SK-N-SH treated with all-trans-retinoic acid at 6 μM for 48 hours (cell line): ENCODE data around the gene PVRIG.
"Not testable (repeated sequence)": the region's sequence is repeated elsewhere in the genome, so short reads cannot be mapped to it uniquely, and the experiment has no call there.

Experiments
- ATAC-seq: fragments of 200-7000 bp; cut with Tn5 transposase; 3 replicates; pipeline ENCODE4 v1.9.1; 2020; ENCODE audit warnings: mild to moderate bottlenecking, moderate library complexity
- ARNTL ChIP-seq: fragments of 450-650 bp; formaldehyde crosslinking; IDR thresholded peaks from 2 replicates; pipeline ENCODE4 v1.5.0; 2020; ENCODE audit warnings: low read depth, mild to moderate bottlenecking, moderate library complexity, borderline replicate concordance
- BACH2 ChIP-seq: fragments of 250-450 bp; sonication (Bioruptor Pico); IDR thresholded peaks from 2 replicates; pipeline ENCODE4 v1.9.0; 2021; ENCODE audit warnings: mild to moderate bottlenecking, borderline replicate concordance
- CSDC2 ChIP-seq: fragments of 250-450 bp; sonication (Bioruptor Pico); IDR thresholded peaks from 2 replicates; pipeline ENCODE4 v1.5.0; 2020; ENCODE audit warnings: mild to moderate bottlenecking, moderate library complexity
- PATZ1 ChIP-seq: fragments of 250-450 bp; sonication (Bioruptor Pico); IDR thresholded peaks from 2 replicates; pipeline ENCODE4 v1.8.0; 2020; ENCODE audit warnings: mild to moderate bottlenecking, moderate library complexity, borderline replicate concordance
- PPARA ChIP-seq: fragments of 250-450 bp; sonication (Bioruptor Pico); IDR thresholded peaks from 2 replicates; pipeline ENCODE4 v1.5.0; 2020; ENCODE audit warnings: mild to moderate bottlenecking, borderline replicate concordance
- RARB ChIP-seq: fragments of 250-450 bp; sonication (Bioruptor Pico); IDR thresholded peaks from 2 replicates; pipeline ENCODE4 v1.8.0; 2021; ENCODE audit warnings: mild to moderate bottlenecking, moderate library complexity
- TCF4 ChIP-seq: fragments of 250-450 bp; sonication (Bioruptor Pico); IDR thresholded peaks from 2 replicates; pipeline ENCODE4 v1.8.0; 2021; ENCODE audit warnings: mild to moderate bottlenecking, moderate library complexity, borderline replicate concordance
- TSHZ2 ChIP-seq: fragments of 250-450 bp; sonication (Bioruptor Pico); IDR thresholded peaks from 2 replicates; pipeline ENCODE4 v1.5.0; 2020; ENCODE audit warnings: mild to moderate bottlenecking, moderate library complexity
- ZC3H10 ChIP-seq: fragments of 250-450 bp; sonication (Bioruptor Pico); IDR thresholded peaks from 2 replicates; pipeline ENCODE4 v1.5.1; 2021; ENCODE audit warnings: mild to moderate bottlenecking, moderate library complexity
- ZFP3 ChIP-seq: fragments of 250-450 bp; sonication (Bioruptor Pico); IDR thresholded peaks from 2 replicates; pipeline ENCODE4 v1.5.0; 2020; ENCODE audit warnings: mild to moderate bottlenecking, moderate library complexity
- ZFP30 ChIP-seq: fragments of 450-650 bp; formaldehyde crosslinking; IDR thresholded peaks from 2 replicates; pipeline ENCODE4 v1.5.0; 2022; ENCODE audit warnings: mild to moderate bottlenecking, moderate library complexity
- ZNF565 ChIP-seq: fragments of 450-650 bp; formaldehyde crosslinking; conservative IDR thresholded peaks from 2 replicates; pipeline ENCODE4 v1.5.0; 2020; ENCODE audit warnings: low read depth, mild to moderate bottlenecking, moderate library complexity
- TF ChIP-seq, protein P1 (sequence below): fragments of 250-450 bp; sonication (Bioruptor Pico); IDR thresholded peaks from 2 replicates; pipeline ENCODE4 v1.5.1; 2020; ENCODE audit warnings: low read depth, mild to moderate bottlenecking, moderate library complexity
- TF ChIP-seq, protein P2 (sequence below): fragments of 250-450 bp; sonication (Bioruptor Pico); IDR thresholded peaks from 2 replicates; pipeline ENCODE4 v1.5.1; 2021; ENCODE audit warnings: mild to moderate bottlenecking, moderate library complexity
- TF ChIP-seq, protein P3 (sequence below): fragments of 250-450 bp; sonication (Bioruptor Pico); IDR thresholded peaks from 2 replicates; pipeline ENCODE4 v1.8.0; 2021; ENCODE audit warnings: low read depth, mild to moderate bottlenecking, moderate library complexity, borderline replicate concordance

PVRIG gene

GRCh38 chr7:100190048-100190711, 29.6 kb upstream of the PVRIG start:
- ATAC-seq, result peak; percentile 87
- TF ChIP-seq TCF4 (no peak), ZFP3 (CRISPR knock-in tag) (no peak), PPARA (CRISPR knock-in tag) (no peak), TSHZ2 (CRISPR knock-in tag) (no peak)
- TF ChIP-seq, protein P1, sequence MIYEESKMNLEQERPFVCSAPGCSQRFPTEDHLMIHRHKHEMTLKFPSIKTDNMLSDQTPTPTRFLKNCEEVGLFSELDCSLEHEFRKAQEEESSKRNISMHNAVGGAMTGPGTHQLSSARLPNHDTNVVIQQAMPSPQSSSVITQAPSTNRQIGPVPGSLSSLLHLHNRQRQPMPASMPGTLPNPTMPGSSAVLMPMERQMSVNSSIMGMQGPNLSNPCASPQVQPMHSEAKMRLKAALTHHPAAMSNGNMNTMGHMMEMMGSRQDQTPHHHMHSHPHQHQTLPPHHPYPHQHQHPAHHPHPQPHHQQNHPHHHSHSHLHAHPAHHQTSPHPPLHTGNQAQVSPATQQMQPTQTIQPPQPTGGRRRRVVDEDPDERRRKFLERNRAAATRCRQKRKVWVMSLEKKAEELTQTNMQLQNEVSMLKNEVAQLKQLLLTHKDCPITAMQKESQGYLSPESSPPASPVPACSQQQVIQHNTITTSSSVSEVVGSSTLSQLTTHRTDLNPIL (CRISPR knock-in tag), result no peak

DNA sequence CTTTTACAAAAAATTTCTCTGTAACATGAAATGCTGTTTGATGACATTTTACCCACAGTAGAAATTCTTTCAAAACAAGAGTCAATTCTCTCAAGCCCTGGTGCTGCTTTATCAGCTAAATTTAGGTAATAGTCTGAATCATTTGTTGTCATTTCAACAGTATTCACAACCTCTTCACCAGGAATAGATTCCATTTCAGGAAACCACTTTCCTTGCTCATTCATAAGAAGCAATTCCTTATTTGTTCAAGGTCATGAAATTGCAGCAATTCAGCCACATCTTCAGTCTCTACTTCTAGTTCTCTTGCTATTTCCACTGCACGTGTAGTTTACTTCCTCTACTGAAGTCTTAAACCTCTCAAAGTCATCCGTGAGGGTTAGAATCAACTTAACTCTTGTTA, 28.0 kb upstream of the PVRIG start:
- TF ChIP-seq BACH2 (CRISPR knock-in tag), result no peak
- no peak for TF ChIP-seq TSHZ2 (CRISPR knock-in tag)
- no peak for TF ChIP-seq ZFP3 (CRISPR knock-in tag)
- TF ChIP-seq, protein P2, sequence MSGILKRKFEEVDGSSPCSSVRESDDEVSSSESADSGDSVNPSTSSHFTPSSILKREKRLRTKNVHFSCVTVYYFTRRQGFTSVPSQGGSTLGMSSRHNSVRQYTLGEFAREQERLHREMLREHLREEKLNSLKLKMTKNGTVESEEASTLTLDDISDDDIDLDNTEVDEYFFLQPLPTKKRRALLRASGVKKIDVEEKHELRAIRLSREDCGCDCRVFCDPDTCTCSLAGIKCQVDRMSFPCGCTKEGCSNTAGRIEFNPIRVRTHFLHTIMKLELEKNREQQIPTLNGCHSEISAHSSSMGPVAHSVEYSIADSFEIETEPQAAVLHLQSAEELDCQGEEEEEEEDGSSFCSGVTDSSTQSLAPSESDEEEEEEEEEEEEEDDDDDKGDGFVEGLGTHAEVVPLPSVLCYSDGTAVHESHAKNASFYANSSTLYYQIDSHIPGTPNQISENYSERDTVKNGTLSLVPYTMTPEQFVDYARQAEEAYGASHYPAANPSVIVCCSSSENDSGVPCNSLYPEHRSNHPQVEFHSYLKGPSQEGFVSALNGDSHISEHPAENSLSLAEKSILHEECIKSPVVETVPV (CRISPR knock-in tag), result no peak
- no peak for TF ChIP-seq PATZ1 (CRISPR knock-in tag)
- TF ChIP-seq ZC3H10, result no peak
- no peak for TF ChIP-seq TCF4
- TF ChIP-seq ZFP30 (CRISPR knock-in tag), result no peak
- TF ChIP-seq CSDC2 (CRISPR knock-in tag), result no peak
- TF ChIP-seq ARNTL (CRISPR knock-in tag), result no peak
- TF ChIP-seq RARB (CRISPR knock-in tag), result no peak
- no peak for ATAC-seq

DNA sequence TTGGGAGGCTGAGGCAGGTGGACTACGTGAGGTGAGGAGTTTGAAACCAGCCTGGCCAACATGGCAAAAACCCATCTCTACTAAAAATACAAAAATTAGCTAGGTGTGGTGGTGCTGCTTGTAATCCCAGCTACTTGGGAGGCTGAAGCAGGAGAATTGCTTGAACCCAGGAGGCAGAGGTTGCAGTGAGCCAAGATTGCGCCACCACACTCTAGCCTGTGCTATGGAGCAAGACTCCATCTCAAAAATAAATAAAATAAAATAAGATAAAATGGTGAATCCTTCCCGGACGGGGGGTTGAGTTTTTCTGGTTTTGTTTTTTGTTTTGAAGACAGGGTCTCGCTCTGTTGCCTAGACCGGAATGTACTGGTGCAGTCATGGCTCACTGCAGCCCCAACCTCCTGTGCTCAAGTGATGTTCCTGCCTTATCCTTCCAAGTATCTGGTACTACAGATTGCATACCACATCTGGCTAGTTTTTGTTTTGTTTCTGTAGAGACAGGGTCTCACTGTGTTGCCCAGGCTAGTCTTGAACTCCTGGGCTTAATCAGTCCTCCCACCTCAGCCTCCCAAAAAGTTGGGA, 27.4 kb upstream of the PVRIG start:
- ATAC-seq, result not testable (repeated sequence)

DNA sequence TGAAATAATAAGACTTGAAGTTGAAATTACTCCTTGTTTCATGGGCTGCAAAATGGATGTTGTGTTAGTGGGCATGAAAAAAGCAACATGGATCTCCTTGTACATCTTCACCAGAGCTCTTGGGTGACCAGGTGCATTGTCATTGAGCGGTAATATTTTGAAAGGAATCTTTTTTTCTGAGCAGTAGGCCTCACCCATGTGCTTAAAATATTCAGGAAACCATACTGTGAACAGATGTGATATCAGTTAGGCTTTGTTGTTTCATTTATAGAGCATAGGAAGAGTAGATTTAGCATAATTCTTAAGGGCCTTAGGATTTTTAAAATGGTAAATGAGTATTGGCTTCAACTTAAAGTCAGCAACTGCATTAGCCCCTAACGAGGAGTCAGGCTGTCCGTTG, 26.8 kb upstream of the PVRIG start:
- no peak for ATAC-seq
- TF ChIP-seq PATZ1 (CRISPR knock-in tag) (no peak), ZFP3 (CRISPR knock-in tag) (no peak), ZNF565 (CRISPR knock-in tag) (no peak), PPARA (CRISPR knock-in tag) (no peak)
- TF ChIP-seq, protein P3, sequence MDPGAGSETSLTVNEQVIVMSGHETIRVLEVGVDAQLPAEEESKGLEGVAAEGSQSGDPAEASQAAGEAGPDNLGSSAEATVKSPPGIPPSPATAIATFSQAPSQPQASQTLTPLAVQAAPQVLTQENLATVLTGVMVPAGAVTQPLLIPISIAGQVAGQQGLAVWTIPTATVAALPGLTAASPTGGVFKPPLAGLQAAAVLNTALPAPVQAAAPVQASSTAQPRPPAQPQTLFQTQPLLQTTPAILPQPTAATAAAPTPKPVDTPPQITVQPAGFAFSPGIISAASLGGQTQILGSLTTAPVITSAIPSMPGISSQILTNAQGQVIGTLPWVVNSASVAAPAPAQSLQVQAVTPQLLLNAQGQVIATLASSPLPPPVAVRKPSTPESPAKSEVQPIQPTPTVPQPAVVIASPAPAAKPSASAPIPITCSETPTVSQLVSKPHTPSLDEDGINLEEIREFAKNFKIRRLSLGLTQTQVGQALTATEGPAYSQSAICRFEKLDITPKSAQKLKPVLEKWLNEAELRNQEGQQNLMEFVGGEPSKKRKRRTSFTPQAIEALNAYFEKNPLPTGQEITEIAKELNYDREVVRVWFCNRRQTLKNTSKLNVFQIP, result no peak
- TF ChIP-seq, all 23 proteins: peak for 0
